ENCODE measurements around the gene ABLIM1.
"Not testable (repeated sequence)": the region's sequence is repeated elsewhere in the genome, so short reads cannot be mapped to it uniquely, and the experiment has no call there.

The ABLIM1 gene

DNA sequence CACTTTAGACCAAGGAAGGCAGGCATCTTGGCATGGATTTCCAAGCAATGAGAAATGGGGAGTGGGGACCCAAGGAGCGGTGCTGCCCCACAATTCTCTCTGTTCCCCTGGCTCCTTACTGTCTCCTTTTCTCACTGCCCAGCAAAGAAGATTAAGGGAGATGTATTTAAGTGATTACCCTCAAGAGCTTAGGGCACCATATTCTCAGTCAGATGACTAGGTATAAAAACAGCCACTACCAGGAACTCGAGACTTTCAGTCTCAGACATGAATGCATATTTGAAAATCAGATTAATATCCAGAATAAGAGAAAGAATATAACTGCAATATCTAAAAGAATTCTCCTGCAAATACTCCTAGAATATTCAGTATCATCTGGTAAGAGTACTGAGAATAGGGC is at the start of gene ABLIM1:
ABLIM1 (minus strand) TSS at position 101 of the 400 bp plus-strand sequence; CDS start at position 26, 75 bp downstream.
- DNase-seq (ENCODE audit: low read depth in 1 of 2, low spot score in 1 of 2) = no peak

- DNase-seq (ENCODE audit: low read depth in 1 of 2, low spot score in 1 of 2) = no peak
Measured at GRCh38 chr10:114706458-114707055, 48.5 kb upstream of the ABLIM1 start.

DNA sequence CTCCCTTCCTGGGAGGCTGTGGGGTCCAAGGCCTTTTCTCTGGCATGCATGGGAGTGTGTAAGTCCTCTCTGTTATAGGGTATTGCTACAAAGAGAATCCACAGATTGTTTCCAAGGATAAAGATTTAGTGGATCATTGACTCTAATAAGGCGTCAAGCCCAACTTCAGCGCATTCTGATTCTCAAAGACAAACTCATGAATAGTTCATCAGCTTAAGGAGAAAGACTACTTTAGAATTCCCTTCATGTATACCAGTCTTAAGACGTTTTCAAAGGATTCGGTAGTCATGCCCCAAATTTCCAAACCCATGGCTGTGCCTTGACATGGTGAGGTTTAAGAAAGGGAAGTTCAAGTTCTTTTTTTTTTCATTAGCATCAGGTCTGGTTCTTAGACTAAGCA is 46.6 kb upstream of the ABLIM1 start:
- no peak for DNase-seq (ENCODE audit: low read depth in 1 of 2, low spot score in 1 of 2)

DNA sequence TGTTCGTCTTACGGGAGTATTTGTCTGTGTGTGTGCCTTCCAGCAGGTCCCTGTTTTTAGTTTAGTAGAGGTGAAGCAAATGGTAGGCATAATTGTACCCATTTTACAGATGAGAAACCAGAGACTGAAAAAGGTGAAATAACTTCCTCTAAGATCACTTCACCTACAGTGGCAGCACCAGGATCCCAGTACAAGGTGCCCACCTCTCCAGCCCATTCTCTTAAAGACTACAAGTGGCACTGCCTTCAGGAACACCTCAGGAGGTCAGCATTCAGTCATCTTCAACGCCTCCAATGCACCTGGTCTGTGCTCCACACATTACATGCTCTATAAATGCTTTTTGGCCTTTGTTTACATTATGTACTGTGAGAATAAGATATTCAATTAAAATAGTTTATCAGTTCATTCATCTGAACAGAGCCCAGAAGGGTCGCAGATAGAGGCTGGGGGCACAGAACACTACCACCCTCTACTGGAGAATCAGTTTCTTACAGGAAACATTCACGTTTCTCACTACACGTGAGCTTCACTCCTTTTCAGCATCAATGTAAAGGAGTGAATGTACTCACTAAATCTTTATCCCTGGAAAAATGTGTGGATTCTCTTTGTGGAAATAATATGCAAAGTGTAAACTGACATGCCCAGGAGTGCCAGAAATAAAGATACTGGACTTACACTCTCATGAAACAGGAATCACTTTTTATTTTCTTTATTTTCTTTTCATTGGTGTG is 45.5 kb upstream of the ABLIM1 start:
- DNase-seq (ENCODE audit: low read depth in 1 of 2, low spot score in 1 of 2) = no peak

DNA sequence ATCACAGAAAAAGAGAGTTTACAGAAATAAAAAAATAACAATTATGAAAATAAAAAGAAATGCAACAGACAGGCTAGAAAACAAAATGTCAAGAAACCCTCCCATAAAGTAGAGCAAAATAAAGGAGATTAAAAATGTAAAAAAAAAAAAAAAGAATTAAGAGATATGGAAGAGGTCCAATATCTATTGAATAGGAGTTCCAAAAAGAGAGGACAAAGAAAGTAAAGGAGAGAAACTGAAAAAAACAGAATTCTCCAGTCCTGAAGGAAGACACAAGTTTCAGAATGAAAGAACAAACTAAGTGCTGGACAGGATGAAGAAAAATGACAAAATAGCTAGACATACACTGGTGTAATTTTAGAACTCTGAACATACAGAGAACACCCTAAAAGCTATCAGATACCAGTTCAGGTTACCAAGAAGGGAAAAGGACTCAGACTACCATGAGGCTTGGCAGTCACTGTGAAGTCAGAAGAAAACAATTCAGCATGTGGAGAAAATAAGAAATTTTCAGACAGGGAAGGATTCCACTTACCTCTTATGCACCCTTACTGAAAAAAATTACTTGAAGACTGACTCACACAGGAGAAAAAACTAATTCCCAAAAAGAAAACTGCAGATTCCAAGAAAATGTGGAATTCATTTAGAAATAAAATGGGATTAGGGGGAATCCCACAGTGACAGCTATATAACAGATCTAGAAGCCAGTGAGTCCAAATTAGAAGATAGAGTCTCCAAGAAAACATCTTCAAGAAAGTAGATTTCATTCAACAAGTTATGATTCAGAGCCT is 40.4 kb upstream of the ABLIM1 start:
- DNase-seq (ENCODE audit: low read depth in 1 of 2, low spot score in 1 of 2) = no peak

DNA sequence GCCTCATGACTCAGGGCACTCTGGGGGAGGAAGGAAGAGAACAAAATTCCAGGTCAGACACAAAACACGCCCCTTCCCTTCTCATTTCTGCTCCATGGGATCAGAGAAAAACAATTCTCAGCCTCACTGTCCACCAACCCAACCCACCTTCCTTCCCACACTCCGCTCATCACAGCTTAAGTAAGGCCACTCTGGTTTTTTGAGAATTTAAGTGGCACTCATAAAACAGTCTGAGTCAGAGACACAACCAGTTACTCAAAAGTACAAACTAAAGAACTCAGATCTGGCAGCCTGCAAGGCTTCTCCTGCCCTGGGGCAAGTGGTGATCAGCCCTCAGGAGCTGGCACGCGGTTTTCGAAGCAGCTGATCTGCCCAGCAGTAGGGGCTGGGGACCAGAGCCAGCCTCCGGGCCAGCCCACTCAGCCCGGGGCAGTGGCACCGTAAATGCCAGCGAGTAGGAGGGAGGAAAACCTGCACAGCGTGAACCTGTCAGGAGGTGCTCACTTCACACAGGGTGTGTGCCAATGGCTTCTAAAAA is 39.1 kb upstream of the ABLIM1 start:
- DNase-seq (ENCODE audit: low read depth in 1 of 2, low spot score in 1 of 2) = no peak

DNA sequence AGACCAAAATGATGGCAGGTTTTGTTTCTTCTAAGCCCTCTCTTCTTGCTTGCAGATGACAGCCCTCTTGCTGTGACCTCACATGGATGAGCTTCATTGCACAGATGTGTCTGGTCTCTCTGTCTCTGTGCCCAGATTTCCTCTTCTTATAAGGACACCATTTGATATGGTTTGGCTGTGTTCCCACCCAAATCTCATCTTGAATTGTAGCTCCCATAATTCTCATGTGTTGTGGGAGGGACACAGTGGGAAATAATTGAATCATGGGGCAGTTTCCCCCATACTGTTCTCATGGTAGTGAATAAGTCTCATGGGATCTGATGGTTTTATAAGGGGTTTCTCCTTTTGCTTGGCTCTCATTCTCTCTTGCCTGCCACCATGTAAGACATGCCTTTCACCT is 38.2 kb upstream of the ABLIM1 start:
- DNase-seq (ENCODE audit: low read depth in 1 of 2, low spot score in 1 of 2) = not testable (repeated sequence)

DNA sequence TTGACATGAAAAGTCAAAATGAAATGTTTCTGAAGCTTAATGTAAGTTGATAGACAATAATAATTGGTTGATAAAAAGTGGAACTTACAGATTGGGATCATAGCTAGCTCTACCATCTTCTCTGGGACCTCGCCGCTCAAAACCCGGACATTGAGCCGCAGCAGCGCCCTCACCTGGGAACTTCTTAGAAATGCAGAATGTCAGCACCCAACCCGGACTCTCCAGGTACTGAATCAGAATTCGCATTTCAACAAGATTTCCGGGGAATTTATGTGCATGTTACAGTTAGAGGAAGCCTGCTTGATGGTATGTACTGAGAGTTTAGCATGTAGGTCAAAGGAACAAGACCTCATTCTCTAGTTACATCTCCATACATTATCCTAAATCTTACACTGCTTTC is 36.7 kb upstream of the ABLIM1 start:
- DNase-seq (ENCODE audit: low read depth in 1 of 2, low spot score in 1 of 2) = no peak

DNA sequence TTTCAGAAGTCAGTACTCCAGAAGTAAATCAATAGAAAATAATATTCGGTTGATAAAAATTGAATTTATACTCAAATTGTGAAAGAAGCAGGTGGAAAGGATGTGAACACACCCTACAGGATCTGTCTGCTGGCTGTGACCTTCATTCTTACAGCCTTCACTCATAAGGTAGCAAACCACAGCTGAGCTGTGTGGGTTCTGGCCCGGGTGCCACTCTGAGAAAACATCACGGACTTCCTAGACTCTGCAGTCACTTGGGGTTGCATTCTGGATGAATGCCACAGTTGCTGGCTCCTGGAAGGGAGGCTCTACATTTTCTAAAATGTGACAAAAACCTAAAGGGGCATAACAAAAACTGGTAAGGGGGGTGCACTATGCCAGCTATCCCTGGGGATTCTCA is 36.0 kb upstream of the ABLIM1 start:
- DNase-seq (ENCODE audit: low read depth in 1 of 2, low spot score in 1 of 2) = no peak

- no peak for DNase-seq (ENCODE audit: low read depth in 1 of 2, low spot score in 1 of 2)
Measured at GRCh38 chr10:114691442-114691941, 33.4 kb upstream of the ABLIM1 start.

GRCh38 chr10:114688786-114689185 is 30.7 kb upstream of the ABLIM1 start:
- no peak for DNase-seq (ENCODE audit: low read depth in 1 of 2, low spot score in 1 of 2)

DNA sequence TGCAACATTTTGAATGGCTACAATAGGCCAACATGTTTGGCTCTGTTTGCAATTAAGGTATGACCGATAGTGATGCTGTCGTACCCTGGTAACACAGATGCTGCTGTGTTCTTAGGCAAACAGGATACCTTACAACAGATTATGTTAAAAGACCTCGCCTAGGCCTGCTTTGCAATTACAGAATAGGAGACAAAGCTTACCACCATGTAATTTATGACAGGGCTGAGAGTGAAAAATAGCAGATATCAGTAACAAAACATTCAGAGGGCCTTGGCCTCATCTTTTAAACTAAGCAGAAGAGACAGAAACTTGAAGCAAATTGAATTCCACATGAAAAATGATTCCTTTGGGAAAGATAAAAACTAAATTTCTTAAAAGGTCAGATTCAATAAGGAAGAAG is 29.4 kb upstream of the ABLIM1 start:
- no peak for DNase-seq (ENCODE audit: low read depth in 1 of 2, low spot score in 1 of 2)

GRCh38 chr10:114686013-114686412 is 27.9 kb upstream of the ABLIM1 start:
- no peak for DNase-seq (ENCODE audit: low read depth in 1 of 2, low spot score in 1 of 2)

DNA sequence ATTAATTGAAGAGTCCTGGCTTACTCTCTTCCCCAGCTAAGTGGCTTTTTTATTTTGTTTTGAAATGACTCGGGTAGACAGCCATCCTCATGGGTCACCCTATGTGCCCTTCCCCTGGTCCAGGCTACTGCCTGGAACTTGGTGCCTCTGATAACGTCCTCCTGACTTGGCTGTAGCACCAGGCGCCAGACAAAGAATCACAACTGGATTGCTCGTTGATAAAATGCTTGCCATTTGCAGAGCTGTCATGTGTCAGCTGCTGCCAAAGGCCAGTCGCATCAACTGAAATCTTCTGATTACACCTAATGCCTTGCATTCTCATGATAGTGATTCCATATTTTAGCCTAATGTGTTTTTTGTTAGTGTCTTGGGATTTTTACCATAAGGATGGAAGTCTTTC is 27.4 kb upstream of the ABLIM1 start:
- no peak for DNase-seq (ENCODE audit: low read depth in 1 of 2, low spot score in 1 of 2)

GRCh38 chr10:114684822-114685209 is 26.7 kb upstream of the ABLIM1 start:
- no peak for DNase-seq (ENCODE audit: low read depth in 1 of 2, low spot score in 1 of 2)

GRCh38 chr10:114684084-114684821 is 26.2 kb upstream of the ABLIM1 start:
- no peak for DNase-seq (ENCODE audit: low read depth in 1 of 2, low spot score in 1 of 2)

DNA sequence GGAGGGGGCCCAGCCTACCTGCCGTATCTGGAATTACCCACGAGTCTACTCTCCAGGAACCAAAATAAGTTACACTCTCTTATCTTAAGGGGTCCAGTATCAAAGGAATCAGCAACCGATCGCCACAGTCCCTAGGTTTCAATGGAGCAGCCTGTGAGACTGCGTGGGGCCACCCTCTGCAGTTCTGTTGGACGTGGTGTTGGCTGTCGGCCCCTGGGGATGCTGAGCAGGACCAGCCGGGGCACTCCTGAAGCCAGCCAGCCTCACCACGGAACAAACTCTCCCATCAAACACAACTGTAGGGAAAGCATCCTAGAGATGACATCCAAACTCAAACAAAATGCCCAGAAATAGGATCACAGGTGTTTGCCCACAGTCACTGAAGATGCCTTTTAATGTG is 25.5 kb upstream of the ABLIM1 start:
- DNase-seq (ENCODE audit: low read depth in 1 of 2, low spot score in 1 of 2) = no peak

- no peak for DNase-seq (ENCODE audit: low read depth in 1 of 2, low spot score in 1 of 2)
Measured at GRCh38 chr10:114683162-114683561, 25.1 kb upstream of the ABLIM1 start.

GRCh38 chr10:114682532-114682931 is 24.5 kb upstream of the ABLIM1 start:
- DNase-seq (ENCODE audit: low read depth in 1 of 2, low spot score in 1 of 2) = no peak

DNA sequence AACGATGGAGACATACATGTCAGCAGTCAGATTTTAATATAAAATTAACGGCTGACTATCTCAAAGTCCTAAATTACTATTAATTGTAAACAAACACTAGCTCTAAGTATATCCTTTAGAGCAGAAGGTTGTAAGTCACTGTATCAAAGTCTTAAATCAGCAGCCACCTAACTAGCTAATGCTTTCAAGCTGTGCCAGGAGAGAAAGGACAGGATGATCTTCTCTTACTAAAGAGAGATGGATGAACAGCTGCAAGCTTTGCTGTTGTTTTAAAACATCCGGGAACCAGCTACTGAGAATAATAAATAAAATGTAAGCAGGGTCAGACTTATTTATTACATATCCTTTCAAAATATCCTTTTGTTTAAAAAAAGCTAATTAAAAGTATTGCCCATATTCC is 24.0 kb upstream of the ABLIM1 start:
- DNase-seq (ENCODE audit: low read depth in 1 of 2, low spot score in 1 of 2) = no peak

DNA sequence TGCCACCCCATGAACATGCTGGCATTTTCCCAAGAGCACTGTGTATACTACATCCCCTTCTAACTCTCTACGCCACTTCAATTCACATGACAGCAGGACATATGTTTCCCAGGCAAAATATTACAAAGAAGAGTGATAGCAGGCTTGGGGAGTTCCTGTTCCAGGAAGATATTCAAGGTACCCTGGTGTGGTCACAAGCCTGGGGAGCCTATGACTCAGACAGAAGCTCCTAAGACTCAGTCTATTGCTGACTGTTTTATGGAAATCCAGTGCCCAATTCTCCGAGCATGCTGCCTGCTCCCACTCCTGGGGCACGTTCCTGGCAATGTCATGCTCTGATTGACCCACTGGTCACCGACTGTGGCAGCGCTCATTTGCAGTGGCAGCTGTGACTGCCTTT is 23.5 kb upstream of the ABLIM1 start:
- no peak for DNase-seq (ENCODE audit: low read depth in 1 of 2, low spot score in 1 of 2)

All from activated T-helper 1 cell treated with anti-CD3 and anti-CD28 coated beads, Interleukin-2, amount 50 U/mL, for 16 hours (primary cell).